ENCODE measurements around the gene MTERF2. TPM values are rescaled to one million over a fixed set of nuclear protein-coding genes. Genes with fewer than 3 reads are reported as not detected.

MTERF2 gene
- total and polyA plus RNA-seq, 10 of the 15 experiments (the other 5 are each of a cell fraction or from before 2014, with no cell fraction given) = 2.1 to 9.8 (median 6.7) TPM

GRCh38 chr12:107019546-107019945 is 32.6 kb upstream of the MTERF2 start (continued):
- no peak for TF ChIP-seq CEBPZ (IDR thresholded peaks at IDR 0.05; ENCODE audit: low read depth, low read length)

GRCh38 chr12:107017042-107017441 is 30.1 kb upstream of the MTERF2 start:
- H3K27ac ChIP-seq (ENCODE audit: control insufficient read depth, insufficient read depth) = no peak overlapping the region
- no peak overlapping the region for H2AFZ ChIP-seq (ENCODE audit: control insufficient read depth, low read depth, low read length)
- POLR2A ChIA-PET = no interaction called here
- H3K79me2 ChIP-seq (ENCODE audit: control insufficient read depth, insufficient read depth, low read length) = no peaks in the 10 kb centered on the region
- DNase-seq (ENCODE audit: low read depth, low spot score) (no peak), ATAC-seq (no peak), FAIRE-seq (no peak)
- CTCF ChIA-PET = no interaction called here
- SMC1A ChIA-PET (ENCODE audit: uncharacterized antibody, unreplicated experiment) = interaction anchor here (1.2 kb wide), 1 partner anchor 19 kb away, joined by 3 read pairs; no protein-coding TSS in a partner anchor
- RAD21 ChIA-PET (ENCODE audit: unreplicated experiment) = no interaction called here
- intact Hi-C loops (cut with micrococcal nuclease; ENCODE audit: unreplicated experiment) = no loop called here
- WGBS (ENCODE audit: insufficient coverage, insufficient replicate concordance, low lambda C conversion rate, missing lambda C conversion rate) = 73% methylated on average over 4 of the region's 4 CpGs
- H3K9me3 ChIP-seq (replicated peaks; ENCODE audit: control insufficient read depth, insufficient read depth, low read length) = no peaks in the 10 kb centered on the region
- H4K20me1 ChIP-seq (ENCODE audit: control insufficient read depth, insufficient read depth) = no peaks in the 10 kb centered on the region
- no peak overlapping the region for H3K9ac ChIP-seq (ENCODE audit: control insufficient read depth, insufficient read depth, low read length)
- H3K36me3 ChIP-seq (ENCODE audit: control insufficient read depth in 2 of 2, insufficient read depth in 2 of 2, low read length in 1 of 2) = no peaks in the 10 kb centered on the region
- no peak overlapping the region for H3K4me2 ChIP-seq (ENCODE audit: control insufficient read depth, insufficient read depth)
- in situ Hi-C loops (cut with MboI) = no loop called here
- no peaks in the 10 kb centered on the region for H3K27me3 ChIP-seq (replicated peaks in 1 of 2; ENCODE audit: control insufficient read depth in 2 of 2, insufficient read depth in 2 of 2, low read length in 1 of 2)
- no peak overlapping the region for H3K4me3 ChIP-seq
- H3K4me1 ChIP-seq (ENCODE audit: control insufficient read depth, insufficient read depth, low read length) = no peaks in the 10 kb centered on the region
- no TSS peak for BruUV-seq (replicated peaks)
- TF ChIP-seq ZBTB33 (IDR thresholded peaks at IDR 0.05) (no peak), ZNF207 (IDR thresholded peaks at IDR 0.05; ENCODE audit: borderline replicate concordance) (no peak), PML (IDR thresholded peaks at IDR 0.05; ENCODE audit: low read length) (no peak), PBX3 (IDR thresholded peaks at IDR 0.05; ENCODE audit: insufficient replicate concordance, low read depth, low read length) (no peak), SREBF1 (IDR thresholded peaks at IDR 0.05; ENCODE audit: low read length) (no peak), SP1 (IDR thresholded peaks at IDR 0.05; ENCODE audit: low read depth, low read length) (no peak), ZBTB40 (IDR thresholded peaks at IDR 0.05; ENCODE audit: borderline replicate concordance) (no peak), FOXK2 (IDR thresholded peaks at IDR 0.05) (no peak), CHD2 (IDR thresholded peaks at IDR 0.05; ENCODE audit: borderline replicate concordance, low read depth, low read length) (no peak), ZNF384 (IDR thresholded peaks at IDR 0.05; ENCODE audit: borderline replicate concordance, low read depth, low read length) (no peak), SPI1 (IDR thresholded peaks at IDR 0.05; ENCODE audit: borderline replicate concordance, insufficient read depth, low read depth, low read length) (no peak)

Data from GM12878 (cell line).